ENCODE results near the gene ZFX. TPM values are rescaled to one million over a fixed set of nuclear protein-coding genes. Genes with fewer than 3 reads are reported as not detected.

Gene ZFX
- total and polyA plus RNA-seq, 2 of the 8 experiments (the other 6 are each of a cell fraction or from before 2014, with no cell fraction given), result 2.8 to 22.0 TPM

DNA sequence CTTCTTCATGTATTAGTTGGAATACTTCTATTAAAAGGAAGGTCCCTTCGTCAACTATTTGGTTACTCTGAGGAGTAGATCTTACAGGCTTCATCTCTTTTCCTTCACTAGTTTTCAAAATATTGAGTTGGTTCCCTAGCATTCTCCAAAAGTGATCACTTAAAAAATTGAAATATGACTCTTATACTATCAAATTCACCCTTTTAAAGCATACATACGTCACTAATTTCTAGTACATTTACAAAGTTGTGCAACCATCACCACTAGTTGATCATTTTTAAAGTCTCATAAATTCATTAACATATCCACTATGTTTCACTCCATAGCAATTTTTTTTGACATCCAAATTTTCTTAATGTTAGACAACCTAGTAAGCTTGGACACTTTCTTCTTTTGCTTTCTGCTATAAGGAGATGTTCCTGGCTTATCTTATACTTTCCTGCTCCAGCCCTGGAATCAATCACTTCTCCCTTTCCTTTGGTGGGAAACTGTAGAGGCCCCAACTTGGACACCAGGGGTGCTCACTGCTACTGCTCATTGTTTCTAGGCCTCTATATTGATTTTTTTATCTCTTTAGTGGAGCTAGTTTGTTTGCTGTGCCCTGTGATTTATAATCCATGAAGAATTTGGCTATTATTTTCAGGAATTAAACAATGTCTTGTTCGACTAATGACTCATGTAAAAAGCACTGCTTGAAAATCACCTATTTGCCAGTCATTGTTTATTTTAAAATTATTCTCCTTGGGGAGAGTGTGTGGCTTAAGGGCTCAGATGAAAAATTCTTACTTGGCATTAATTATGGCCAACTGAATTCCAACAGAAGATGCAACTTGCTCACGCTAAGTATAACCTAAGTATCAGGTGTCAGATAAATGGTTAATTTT lies 4.0 kb upstream of the ZFX start:
- H3K23ac ChIP-seq (ENCODE audit: insufficient read length), result no peak overlapping the region
- H2BK120ac ChIP-seq (replicated peaks; ENCODE audit: low read depth, low read length), result no peak overlapping the region
- H2AFZ ChIP-seq (ENCODE audit: low read length), result no peak overlapping the region
- H3K4me2 ChIP-seq (ENCODE audit: insufficient read depth in 1 of 2, low read depth in 2 of 2, low read length in 2 of 2), result no peak overlapping the region
- no peak overlapping the region for H4K8ac ChIP-seq (ENCODE audit: extremely low read depth, insufficient read depth, low read length)
- TF ChIP-seq YY1 (IDR thresholded peaks at IDR 0.05; ENCODE audit: low read depth, low read length), result no peak
- no peak for TF ChIP-seq CHD2 (IDR thresholded peaks at IDR 0.05; ENCODE audit: low read length)
- TF ChIP-seq KDM5A (IDR thresholded peaks at IDR 0.05; ENCODE audit: low read length), result no peak
- no peak for TF ChIP-seq SRF (IDR thresholded peaks at IDR 0.05; ENCODE audit: low read depth, low read length)
- no peak for TF ChIP-seq KDM4A (IDR thresholded peaks at IDR 0.05; ENCODE audit: low read depth, low read length, severe bottlenecking)
- TF ChIP-seq SP2 (IDR thresholded peaks at IDR 0.05; ENCODE audit: low read length), result no peak
- H3K18ac ChIP-seq (ENCODE audit: extremely low read depth, low read length), result no peak overlapping the region
- H3K27ac ChIP-seq (ENCODE audit: low read depth, low read length), result no peak overlapping the region
- H2BK15ac ChIP-seq (ENCODE audit: low read length), result no peak overlapping the region
- no peak overlapping the region for H3K14ac ChIP-seq (ENCODE audit: insufficient read length)
- no peak overlapping the region for H3K4me3 ChIP-seq (ENCODE audit: extremely low read depth in 1 of 4, insufficient read depth in 2 of 4, low read depth in 3 of 4, low read length in 4 of 4)
- no peak for DNase-seq (ENCODE audit: low read depth in 1 of 2, low spot score in 2 of 2)
- no peaks in the 10 kb centered on the region for H3K36me3 ChIP-seq (ENCODE audit: control insufficient read depth in 2 of 4, insufficient read depth in 4 of 4, low read length in 3 of 4)
- H3K56ac ChIP-seq (replicated peaks; ENCODE audit: insufficient read length, low read depth, low read length), result no peak overlapping the region
- H3K9me3 ChIP-seq (ENCODE audit: insufficient read depth in 2 of 2, low read depth in 1 of 2, low read length in 1 of 2), result no peaks in the 10 kb centered on the region
- H4K91ac ChIP-seq (replicated peaks; ENCODE audit: insufficient read length, low read length), result no peak overlapping the region
- H3K79me2 ChIP-seq (ENCODE audit: control insufficient read depth in 1 of 2, insufficient read depth in 2 of 2, low read length in 2 of 2), result no peaks in the 10 kb centered on the region
- no peak overlapping the region for H2BK5ac ChIP-seq (ENCODE audit: low read depth, low read length)
- no peaks in the 10 kb centered on the region for H3K79me1 ChIP-seq (ENCODE audit: low read depth, low read length)
- no peak overlapping the region for H3K9ac ChIP-seq (replicated peaks in 1 of 4; ENCODE audit: extremely low read depth in 1 of 4, low read depth in 3 of 4, low read length in 3 of 4)
- no peak overlapping the region for H2AK5ac ChIP-seq (ENCODE audit: low read depth, low read length)
- H3K4me1 ChIP-seq (replicated peaks in 1 of 4; ENCODE audit: control insufficient read depth in 3 of 4, insufficient read depth in 4 of 4, low read length in 3 of 4), result peaks cover 0 to 3% (median 0%) of the 10 kb centered on the region in 4 experiments; a peak in 2 of 7 replicates
- FAIRE-seq, result no peak
- no peaks in the 10 kb centered on the region for H3K23me2 ChIP-seq (ENCODE audit: low read depth, low read length)
- 95% methylated on average over 4 of the region's 4 CpGs; no CpG with 5 or more reads in 1 of the 2 experiments for WGBS, 2 experiments (ENCODE audit: extremely low coverage in 1 of 2, insufficient coverage in 1 of 2, insufficient read length in 1 of 2, insufficient replicate concordance in 2 of 2, low coverage in 1 of 2, low lambda C conversion rate in 2 of 2, missing lambda C conversion rate in 1 of 2)
- H2BK20ac ChIP-seq (ENCODE audit: low read length), result no peak overlapping the region
- no peak overlapping the region for H3K4ac ChIP-seq (replicated peaks; ENCODE audit: insufficient read length, low read depth, low read length)
- H4K5ac ChIP-seq (ENCODE audit: insufficient read length, low read depth, low read length), result no peak overlapping the region
- no peaks in the 10 kb centered on the region for H4K20me1 ChIP-seq (replicated peaks in 1 of 2; ENCODE audit: control insufficient read depth in 1 of 2, insufficient read depth in 2 of 2, low read length in 2 of 2)
- H3K27me3 ChIP-seq (replicated peaks in 1 of 4; ENCODE audit: control insufficient read depth in 3 of 4, extremely low read depth in 1 of 4, insufficient read depth in 3 of 4, low read length in 3 of 4), result no peaks in the 10 kb centered on the region
- CTCF ChIA-PET (ENCODE audit: partially characterized antibody), result interaction anchor here (0.6 to 0.7 kb wide), 2 partner anchors 64 to 133 kb away, joined by 3 read pairs; no protein-coding TSS in a partner anchor
- no peak overlapping the region for H2BK12ac ChIP-seq (ENCODE audit: low read depth, low read length)
- POLR2A ChIA-PET (ENCODE audit: partially characterized antibody), result no interaction called here

Data from H1 (cell line).